HepG2 (cell line): ENCODE results near the gene C1orf116. TPM values are rescaled to one million over a fixed set of nuclear protein-coding genes. Genes with fewer than 3 reads are reported as not detected.

Source experiments
- ARID2 ChIP-seq: sonication (generic); formaldehyde crosslinking; IDR thresholded peaks from 2 replicates; pipeline ENCODE4 v1.8.1; 2022; ENCODE audit warnings: mild to moderate bottlenecking, missing genetic modification reagents, borderline replicate concordance
- ATRX ChIP-seq: sonication (generic); formaldehyde crosslinking; IDR thresholded peaks from 2 replicates; pipeline ENCODE4 v1.4.0; 2020; ENCODE audit warnings: missing genetic modification reagents, borderline replicate concordance
- CBX2 ChIP-seq, 2 experiments: fragments of 200-600 bp in 1 of 2; sonication (generic); formaldehyde crosslinking in 1 of 2; IDR thresholded peaks; 2 replicates each; pipeline versions ENCODE4 v1.7.0 to v1.8.1; 2018 to 2022; ENCODE audit warnings: low read depth in 2 of 2, low read length in 1 of 2, mild to moderate bottlenecking in 1 of 2, missing genetic modification reagents in 1 of 2
- EP300 ChIP-seq, 3 experiments: sonication (generic) in 1 of 3; formaldehyde crosslinking in 1 of 3; IDR thresholded peaks; 2 replicates each; pipeline versions ENCODE4 v1.5.1 to v1.6.1; 2011 to 2020; ENCODE audit warnings: low read depth in 2 of 3, low read length in 2 of 3, borderline replicate concordance in 1 of 3, improper control_type of control experiment in 1 of 3, mild to moderate bottlenecking in 1 of 3, missing genetic modification reagents in 1 of 3, moderate library complexity in 1 of 3
- EZH2 ChIP-seq: conservative IDR thresholded peaks from 2 replicates; pipeline ENCODE4 v1.6.1; 2012; ENCODE audit warnings: mild to moderate bottlenecking, low read depth, low read length, moderate library complexity
- FOXA3 ChIP-seq: IDR thresholded peaks from 2 replicates; pipeline ENCODE4 v1.6.1; 2016; ENCODE audit warnings: missing genetic modification reagents, missing compliant biosample characterization
- HNF4A ChIP-seq: sonication (generic); formaldehyde crosslinking; IDR thresholded peaks from 2 replicates; pipeline ENCODE4 v1.4.0; 2020; ENCODE audit warnings: missing genetic modification reagents
- MAFF ChIP-seq: IDR thresholded peaks from 2 replicates; pipeline ENCODE4 v1.6.1; 2011; ENCODE audit warnings: low read depth, low read length, improper control_type of control experiment
- MED13 ChIP-seq: sonication (generic); formaldehyde crosslinking; IDR thresholded peaks from 2 replicates; pipeline ENCODE4 v1.5.0; 2020; ENCODE audit warnings: missing genetic modification reagents
- NR1H2 ChIP-seq: sonication (generic); formaldehyde crosslinking; IDR thresholded peaks from 2 replicates; pipeline ENCODE4 v1.8.1; 2022; ENCODE audit warnings: low read depth, missing genetic modification reagents, borderline replicate concordance
- SMC3 ChIP-seq: IDR thresholded peaks from 2 replicates; pipeline ENCODE4 v1.6.1; 2011; ENCODE audit warnings: low read length, improper control_type of control experiment
- TCF7 ChIP-seq: sonication (generic); IDR thresholded peaks from 2 replicates; pipeline ENCODE4 v1.6.1; 2016; ENCODE audit warnings: antibody characterized with exemption, low read depth
- YEATS4 ChIP-seq: sonication (generic); formaldehyde crosslinking; IDR thresholded peaks from 2 replicates; pipeline ENCODE4 v1.4.0; 2020; ENCODE audit warnings: missing genetic modification reagents, borderline replicate concordance
- YY1 ChIP-seq: IDR thresholded peaks from 2 replicates; pipeline ENCODE4 v1.6.1; 2011; ENCODE audit warnings: low read length, low read depth, moderate library complexity, mild to moderate bottlenecking; ENCODE audit not compliant: insufficient read depth, insufficient replicate concordance
- ZEB1 ChIP-seq: IDR thresholded peaks from 2 replicates; pipeline ENCODE4 v1.6.1; 2012; ENCODE audit warnings: mild to moderate bottlenecking, low read depth, inconsistent platforms; ENCODE audit not compliant: insufficient replicate concordance
- ZNF607 ChIP-seq: sonication (generic); formaldehyde crosslinking; IDR thresholded peaks from 2 replicates; pipeline ENCODE4 v1.5.1; 2020; ENCODE audit warnings: missing genetic modification reagents, mild to moderate bottlenecking, borderline replicate concordance
- ZNF879 ChIP-seq: sonication (generic); formaldehyde crosslinking; IDR thresholded peaks from 2 replicates; pipeline ENCODE4 v1.8.1; 2023; ENCODE audit warnings: missing genetic modification reagents
- polyA plus RNA-seq, 8 experiments: library from polyadenylated mRNA; depleted of rRNA in 3 of 8; stranded (reverse) in 7 of 8; unstranded in 1 of 8; fragments of >200 nt; fragmentation: Illumina TruSeq in 4 of 8; extraction: Trizol in 4 of 8; gene quantifications; 2 replicates each; pipeline versions ENCODE4 v1.2.1 to v1.2.3, GENCODE V29; 2011 to 2016; ENCODE audit warnings: low read depth in 4 of 8, missing spikeins in 1 of 8, mixed read lengths in 1 of 8; ENCODE audit not compliant: insufficient read depth in 1 of 8
- total RNA-seq, 5 experiments: library from RNA; depleted of rRNA; stranded (reverse); fragments of >200 nt; fragmentation: Illumina TruSeq; extraction: Trizol; gene quantifications; 2 replicates each; pipeline ENCODE4 v1.2.3, GENCODE V29; 2016; ENCODE audit warnings: low read depth in 1 of 5
- TF ChIP-seq, protein P1 (sequence below): sonication (generic); formaldehyde crosslinking; conservative IDR thresholded peaks from 2 replicates; pipeline ENCODE4 v1.5.0; 2020; ENCODE audit warnings: missing genetic modification reagents
- TF ChIP-seq, protein P2 (sequence below): sonication (generic); formaldehyde crosslinking; IDR thresholded peaks from 2 replicates; pipeline ENCODE4 v1.5.1; 2020; ENCODE audit warnings: mild to moderate bottlenecking, missing genetic modification reagents, moderate library complexity
- TF ChIP-seq, protein P3 (sequence below): IDR thresholded peaks from 2 replicates; pipeline ENCODE4 v1.4.0; 2020; ENCODE audit warnings: mild to moderate bottlenecking, missing genetic modification reagents

The C1orf116 gene
- total and polyA plus RNA-seq, 2 of the 13 experiments (the other 11 are each of a cell fraction or from before 2014, with no cell fraction given) = 0.51 to 0.95 TPM

DNA sequence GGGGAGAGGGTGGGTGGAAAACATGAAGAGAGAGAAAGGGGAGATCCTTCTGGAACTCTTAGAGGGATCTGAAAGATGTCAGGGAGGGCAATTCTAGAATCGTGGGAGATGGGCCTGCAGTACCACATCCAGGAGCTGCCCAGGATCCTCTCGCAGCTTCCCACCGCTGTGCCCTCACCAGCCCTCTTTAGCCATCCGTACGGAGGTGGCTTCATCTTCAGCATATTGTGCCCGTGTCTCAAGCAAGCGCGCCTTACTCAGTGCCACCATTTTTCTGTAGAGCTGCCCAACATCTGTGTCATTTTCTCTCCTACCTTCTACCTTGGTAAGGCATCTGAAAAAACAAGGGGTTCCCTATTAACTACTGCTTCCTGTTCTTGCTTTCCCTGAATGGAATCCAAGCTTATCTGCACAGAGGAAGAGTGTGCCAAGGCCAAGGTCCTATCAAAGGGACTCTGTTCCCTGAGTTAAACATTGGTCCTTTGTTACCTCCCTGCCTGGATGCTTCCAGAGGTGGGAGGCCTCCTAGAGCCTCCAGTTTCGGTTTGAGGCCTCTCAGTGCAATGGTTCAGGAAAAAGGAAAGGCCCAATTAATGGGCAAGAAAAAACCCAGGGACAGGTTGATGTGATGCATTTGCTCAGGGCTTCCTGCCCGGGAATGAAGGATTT, 23.2 kb downstream of the C1orf116 start (continued):
- TF ChIP-seq, protein P1, sequence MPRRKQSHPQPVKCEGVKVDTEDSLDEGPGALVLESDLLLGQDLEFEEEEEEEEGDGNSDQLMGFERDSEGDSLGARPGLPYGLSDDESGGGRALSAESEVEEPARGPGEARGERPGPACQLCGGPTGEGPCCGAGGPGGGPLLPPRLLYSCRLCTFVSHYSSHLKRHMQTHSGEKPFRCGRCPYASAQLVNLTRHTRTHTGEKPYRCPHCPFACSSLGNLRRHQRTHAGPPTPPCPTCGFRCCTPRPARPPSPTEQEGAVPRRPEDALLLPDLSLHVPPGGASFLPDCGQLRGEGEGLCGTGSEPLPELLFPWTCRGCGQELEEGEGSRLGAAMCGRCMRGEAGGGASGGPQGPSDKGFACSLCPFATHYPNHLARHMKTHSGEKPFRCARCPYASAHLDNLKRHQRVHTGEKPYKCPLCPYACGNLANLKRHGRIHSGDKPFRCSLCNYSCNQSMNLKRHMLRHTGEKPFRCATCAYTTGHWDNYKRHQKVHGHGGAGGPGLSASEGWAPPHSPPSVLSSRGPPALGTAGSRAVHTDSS (CRISPR knock-in tag) = no peak
- TF ChIP-seq TCF7 (no peak; the same call in 1 of the 2 replicates), CBX2 (IDR thresholded peaks at IDR 0.05; ENCODE audit: low read depth, low read length) (no peak), CBX2 (CRISPR knock-in tag; IDR thresholded peaks at IDR 0.05; ENCODE audit: low read depth) (no peak), EZH2 (no peak), SMC3 (no peak), ZEB1 (no peak), NR1H2 (CRISPR knock-in tag) (no peak), EP300 (IDR thresholded peaks at IDR 0.05; ENCODE audit: low read depth in 2 of 2, low read length in 2 of 2) (peak; percentile 31 to 81; a peak in 3 of 4 replicates), EP300 (CRISPR knock-in tag; IDR thresholded peaks at IDR 0.05; ENCODE audit: borderline replicate concordance) (peak; percentile 74; the same call in 1 of the 2 replicates), MED13 (no peak), ARID2 (CRISPR knock-in tag) (no peak), ZNF879 (CRISPR knock-in tag) (no peak), YEATS4 (CRISPR knock-in tag) (no peak), ZNF607 (CRISPR knock-in tag) (no peak), FOXA3 (peak; percentile 70), YY1 (peak; percentile 33), MAFF (no peak), ATRX (CRISPR knock-in tag) (no peak), HNF4A (CRISPR knock-in tag) (peak; percentile 84)
- TF ChIP-seq, protein P2, sequence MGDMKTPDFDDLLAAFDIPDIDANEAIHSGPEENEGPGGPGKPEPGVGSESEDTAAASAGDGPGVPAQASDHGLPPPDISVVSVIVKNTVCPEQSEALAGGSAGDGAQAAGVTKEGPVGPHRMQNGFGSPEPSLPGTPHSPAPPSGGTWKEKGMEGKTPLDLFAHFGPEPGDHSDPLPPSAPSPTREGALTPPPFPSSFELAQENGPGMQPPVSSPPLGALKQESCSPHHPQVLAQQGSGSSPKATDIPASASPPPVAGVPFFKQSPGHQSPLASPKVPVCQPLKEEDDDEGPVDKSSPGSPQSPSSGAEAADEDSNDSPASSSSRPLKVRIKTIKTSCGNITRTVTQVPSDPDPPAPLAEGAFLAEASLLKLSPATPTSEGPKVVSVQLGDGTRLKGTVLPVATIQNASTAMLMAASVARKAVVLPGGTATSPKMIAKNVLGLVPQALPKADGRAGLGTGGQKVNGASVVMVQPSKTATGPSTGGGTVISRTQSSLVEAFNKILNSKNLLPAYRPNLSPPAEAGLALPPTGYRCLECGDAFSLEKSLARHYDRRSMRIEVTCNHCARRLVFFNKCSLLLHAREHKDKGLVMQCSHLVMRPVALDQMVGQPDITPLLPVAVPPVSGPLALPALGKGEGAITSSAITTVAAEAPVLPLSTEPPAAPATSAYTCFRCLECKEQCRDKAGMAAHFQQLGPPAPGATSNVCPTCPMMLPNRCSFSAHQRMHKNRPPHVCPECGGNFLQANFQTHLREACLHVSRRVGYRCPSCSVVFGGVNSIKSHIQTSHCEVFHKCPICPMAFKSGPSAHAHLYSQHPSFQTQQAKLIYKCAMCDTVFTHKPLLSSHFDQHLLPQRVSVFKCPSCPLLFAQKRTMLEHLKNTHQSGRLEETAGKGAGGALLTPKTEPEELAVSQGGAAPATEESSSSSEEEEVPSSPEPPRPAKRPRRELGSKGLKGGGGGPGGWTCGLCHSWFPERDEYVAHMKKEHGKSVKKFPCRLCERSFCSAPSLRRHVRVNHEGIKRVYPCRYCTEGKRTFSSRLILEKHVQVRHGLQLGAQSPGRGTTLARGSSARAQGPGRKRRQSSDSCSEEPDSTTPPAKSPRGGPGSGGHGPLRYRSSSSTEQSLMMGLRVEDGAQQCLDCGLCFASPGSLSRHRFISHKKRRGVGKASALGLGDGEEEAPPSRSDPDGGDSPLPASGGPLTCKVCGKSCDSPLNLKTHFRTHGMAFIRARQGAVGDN (CRISPR knock-in tag) = peak; percentile 58
- TF ChIP-seq, protein P3, sequence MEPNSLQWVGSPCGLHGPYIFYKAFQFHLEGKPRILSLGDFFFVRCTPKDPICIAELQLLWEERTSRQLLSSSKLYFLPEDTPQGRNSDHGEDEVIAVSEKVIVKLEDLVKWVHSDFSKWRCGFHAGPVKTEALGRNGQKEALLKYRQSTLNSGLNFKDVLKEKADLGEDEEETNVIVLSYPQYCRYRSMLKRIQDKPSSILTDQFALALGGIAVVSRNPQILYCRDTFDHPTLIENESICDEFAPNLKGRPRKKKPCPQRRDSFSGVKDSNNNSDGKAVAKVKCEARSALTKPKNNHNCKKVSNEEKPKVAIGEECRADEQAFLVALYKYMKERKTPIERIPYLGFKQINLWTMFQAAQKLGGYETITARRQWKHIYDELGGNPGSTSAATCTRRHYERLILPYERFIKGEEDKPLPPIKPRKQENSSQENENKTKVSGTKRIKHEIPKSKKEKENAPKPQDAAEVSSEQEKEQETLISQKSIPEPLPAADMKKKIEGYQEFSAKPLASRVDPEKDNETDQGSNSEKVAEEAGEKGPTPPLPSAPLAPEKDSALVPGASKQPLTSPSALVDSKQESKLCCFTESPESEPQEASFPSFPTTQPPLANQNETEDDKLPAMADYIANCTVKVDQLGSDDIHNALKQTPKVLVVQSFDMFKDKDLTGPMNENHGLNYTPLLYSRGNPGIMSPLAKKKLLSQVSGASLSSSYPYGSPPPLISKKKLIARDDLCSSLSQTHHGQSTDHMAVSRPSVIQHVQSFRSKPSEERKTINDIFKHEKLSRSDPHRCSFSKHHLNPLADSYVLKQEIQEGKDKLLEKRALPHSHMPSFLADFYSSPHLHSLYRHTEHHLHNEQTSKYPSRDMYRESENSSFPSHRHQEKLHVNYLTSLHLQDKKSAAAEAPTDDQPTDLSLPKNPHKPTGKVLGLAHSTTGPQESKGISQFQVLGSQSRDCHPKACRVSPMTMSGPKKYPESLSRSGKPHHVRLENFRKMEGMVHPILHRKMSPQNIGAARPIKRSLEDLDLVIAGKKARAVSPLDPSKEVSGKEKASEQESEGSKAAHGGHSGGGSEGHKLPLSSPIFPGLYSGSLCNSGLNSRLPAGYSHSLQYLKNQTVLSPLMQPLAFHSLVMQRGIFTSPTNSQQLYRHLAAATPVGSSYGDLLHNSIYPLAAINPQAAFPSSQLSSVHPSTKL (CRISPR knock-in tag) = peak; percentile 87
